HG02981 (cell line): ENCODE measurements around the gene MAD1L1.
"Not testable (repeated sequence)": the region's sequence is repeated elsewhere in the genome, so short reads cannot be mapped to it uniquely, and the experiment has no call there.

Experiments
- ATAC-seq: cut with Tn5 transposase; IDR thresholded peaks from one replicate; pipeline ENCODE4 v1.9.1; 2021; ENCODE audit warnings: mild to moderate bottlenecking, moderate library complexity; ENCODE audit not compliant: unreplicated experiment

MAD1L1 gene

DNA sequence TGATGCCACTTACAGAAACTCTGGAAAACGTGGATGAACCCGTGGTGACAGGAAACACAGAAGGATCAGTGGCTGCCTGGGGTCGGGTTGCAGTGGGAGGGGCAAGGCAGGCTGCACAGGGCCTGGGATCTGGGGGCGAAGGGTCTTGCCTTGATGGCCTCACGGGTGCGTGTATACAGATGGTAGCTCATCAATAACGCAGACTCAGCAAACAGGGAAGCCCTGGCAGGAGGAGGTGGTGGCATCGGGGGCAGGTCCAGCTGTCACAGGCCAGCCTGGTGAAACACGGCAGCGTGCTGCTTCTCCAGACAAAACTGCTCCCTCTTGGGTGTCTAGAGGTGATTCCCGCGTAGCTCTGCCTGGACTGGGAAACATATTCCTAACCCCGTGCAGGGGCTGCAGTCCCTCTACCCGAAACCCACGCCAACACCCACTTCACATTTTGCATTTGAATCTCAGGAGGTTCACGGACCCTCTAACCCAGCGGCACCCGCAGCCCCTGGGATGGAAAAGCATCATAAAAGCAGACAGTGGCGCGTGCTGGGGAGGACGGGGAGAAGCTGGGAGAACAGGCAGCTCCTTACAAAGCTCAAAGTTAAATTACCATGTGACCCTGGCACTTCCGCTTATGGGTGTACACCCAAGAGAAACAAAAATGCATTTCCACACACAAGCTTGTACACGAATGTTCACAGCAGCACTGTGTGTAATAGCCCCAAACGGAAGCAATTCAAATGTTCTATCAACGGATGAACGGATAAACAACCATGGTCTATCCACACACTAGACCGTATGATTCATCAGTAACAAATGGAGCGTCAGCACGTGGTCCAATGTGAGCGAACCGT, 394.8 kb downstream of the MAD1L1 start:
- ATAC-seq, result not testable (repeated sequence)

DNA sequence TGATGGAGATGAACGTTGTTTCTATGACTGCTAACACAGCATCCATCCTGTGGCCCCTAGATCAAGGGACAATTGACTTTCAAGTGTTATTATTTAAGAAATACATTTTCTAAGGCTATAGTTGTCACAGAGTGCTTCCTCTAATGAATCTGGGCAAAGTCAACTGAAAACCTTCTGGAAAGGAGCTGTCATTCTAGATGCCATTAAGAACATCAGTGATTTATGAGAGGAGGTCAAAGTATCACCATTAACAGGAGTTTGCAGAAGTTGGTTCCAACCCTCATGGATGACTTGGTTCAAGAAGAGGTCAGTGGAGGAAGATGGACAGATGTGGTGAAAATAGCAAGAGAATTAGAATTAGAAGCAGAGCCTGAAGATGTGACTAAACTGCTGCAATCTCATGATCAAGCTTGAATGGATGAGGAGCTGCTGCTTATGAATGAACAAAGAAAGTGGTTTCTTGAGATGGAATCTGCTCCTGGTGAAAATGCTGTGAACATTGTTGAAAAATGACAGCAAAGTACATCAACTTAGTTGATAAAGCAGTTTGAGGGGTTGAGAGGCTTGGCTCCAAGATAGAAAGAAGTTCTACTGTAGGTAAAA, 400.7 kb downstream of the MAD1L1 start:
- ATAC-seq, result not testable (repeated sequence)

- not testable (repeated sequence) for ATAC-seq
These were observed 401.3 kb downstream of the MAD1L1 start for GRCh38 chr7:1831471-1831870.

GRCh38 chr7:1829668-1830067, 403.1 kb downstream of the MAD1L1 start:
- not testable (repeated sequence) for ATAC-seq

- no peak for ATAC-seq
These were observed 403.6 kb downstream of the MAD1L1 start for GRCh38 chr7:1829111-1829510.

- not testable (repeated sequence) for ATAC-seq
These were observed 404.6 kb downstream of the MAD1L1 start for GRCh38 chr7:1828170-1828569.

GRCh38 chr7:1827521-1827981, 405.2 kb downstream of the MAD1L1 start:
- ATAC-seq, result not testable (repeated sequence)

DNA sequence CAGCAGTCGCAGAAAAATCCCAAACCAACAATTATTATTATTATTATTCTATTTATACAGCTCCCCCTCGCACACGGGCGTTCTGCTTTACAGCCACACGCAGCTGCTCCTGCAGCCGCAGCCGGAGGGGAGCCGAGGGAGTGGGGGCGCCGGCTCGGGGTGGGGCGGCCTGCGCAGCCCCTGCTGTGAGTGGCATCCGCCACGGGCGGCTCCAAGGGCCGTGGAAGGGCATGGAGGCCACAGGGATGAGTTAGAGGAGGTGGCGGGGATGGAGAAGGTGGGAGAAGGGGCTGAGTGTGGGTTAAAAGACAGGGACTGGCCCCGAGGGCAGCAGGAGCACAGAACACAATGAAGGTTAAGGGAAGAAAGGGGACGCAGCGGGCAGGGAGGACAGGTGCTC, 405.8 kb downstream of the MAD1L1 start:
- ATAC-seq, result not testable (repeated sequence)

GRCh38 chr7:1825897-1826741, 406.6 kb downstream of the MAD1L1 start:
- no peak for ATAC-seq

DNA sequence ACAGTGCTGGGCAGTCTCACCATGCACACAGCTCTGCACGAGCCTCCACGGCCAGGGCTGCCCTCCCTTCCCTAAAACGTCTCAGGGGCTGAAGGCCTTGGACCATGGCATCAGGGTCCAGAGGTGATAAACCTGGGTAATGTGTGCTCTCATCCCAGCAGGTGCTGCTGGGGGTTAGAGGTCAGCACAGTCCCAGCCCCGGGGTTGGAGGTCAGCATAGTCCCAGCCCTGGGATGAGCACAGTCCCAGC, 407.2 kb downstream of the MAD1L1 start:
- ATAC-seq, result not testable (repeated sequence)

- not testable (repeated sequence) for ATAC-seq
These were observed 407.7 kb downstream of the MAD1L1 start for GRCh38 chr7:1824882-1825646.

DNA sequence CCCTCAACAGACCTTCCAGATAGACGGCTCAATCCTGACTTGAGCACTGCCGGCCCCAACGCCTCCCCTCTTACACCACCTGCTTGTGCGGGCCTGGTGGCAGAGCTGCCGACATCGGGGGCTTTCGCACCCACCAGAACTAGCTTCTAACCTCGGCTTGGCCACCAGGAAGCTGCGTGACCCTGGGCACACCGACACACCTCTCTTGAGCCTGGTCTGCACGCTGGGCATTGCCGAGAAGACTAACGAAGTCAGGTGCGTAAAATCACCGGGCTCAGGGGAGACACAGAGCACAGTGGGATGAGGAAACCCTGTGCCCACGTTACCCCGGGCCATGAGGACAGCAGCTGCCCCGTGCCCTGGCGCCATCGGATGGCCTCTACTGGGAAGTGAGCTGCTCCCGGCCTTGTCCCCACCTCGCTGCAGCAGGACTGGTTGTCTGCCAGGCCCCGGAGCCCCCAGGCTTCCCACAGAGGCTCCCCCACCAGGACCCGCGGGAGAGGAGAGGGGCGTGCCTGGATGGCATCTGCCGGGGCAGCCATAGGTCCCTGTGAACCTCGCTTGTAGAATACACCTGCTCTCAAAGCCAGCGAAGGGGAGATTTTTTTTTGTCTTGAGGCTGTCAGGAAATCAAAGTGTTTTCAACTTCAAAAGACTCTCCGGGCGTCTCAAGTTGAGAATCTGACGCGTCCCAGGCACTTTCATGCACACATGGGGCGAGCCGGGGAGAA, 408.4 kb downstream of the MAD1L1 start:
- ATAC-seq, result not testable (repeated sequence)

DNA sequence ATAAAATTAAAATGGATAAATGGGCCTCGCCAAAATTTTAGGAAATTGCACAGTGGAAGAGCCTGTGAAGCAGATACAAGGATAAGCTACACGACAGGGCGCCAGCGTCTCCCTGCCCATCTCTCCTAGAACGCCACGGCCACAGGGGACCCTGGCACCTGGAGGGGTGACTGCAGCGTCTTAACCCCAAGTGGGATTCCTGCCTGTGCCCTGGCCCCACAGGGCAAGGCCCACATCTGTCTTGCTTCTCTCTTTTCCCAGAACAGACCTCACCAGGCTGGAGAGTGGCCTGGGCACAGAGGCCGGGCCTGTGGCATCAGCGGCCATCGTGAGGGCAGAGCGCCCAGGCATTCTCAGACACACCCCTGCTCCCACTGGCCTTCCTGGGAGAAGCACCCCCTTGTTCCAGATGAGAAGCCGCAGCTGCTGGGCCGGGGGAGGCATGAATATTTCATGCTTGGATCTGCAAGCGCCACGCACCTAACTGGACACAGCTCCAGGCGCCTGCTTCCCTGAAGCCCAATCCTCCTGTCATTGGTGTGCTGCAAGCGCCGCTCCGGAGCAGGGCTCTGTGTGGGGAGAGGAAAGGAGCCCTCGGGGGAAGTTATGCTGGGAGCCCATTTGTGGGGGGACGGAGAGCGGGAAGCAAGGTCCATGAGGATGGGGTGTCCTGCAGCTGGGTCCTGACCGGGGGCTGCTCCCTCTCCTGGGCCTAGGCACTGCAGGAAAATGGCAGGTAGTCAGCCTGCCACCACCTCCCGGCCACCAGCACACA, 409.2 kb downstream of the MAD1L1 start:
- no peak for ATAC-seq

DNA sequence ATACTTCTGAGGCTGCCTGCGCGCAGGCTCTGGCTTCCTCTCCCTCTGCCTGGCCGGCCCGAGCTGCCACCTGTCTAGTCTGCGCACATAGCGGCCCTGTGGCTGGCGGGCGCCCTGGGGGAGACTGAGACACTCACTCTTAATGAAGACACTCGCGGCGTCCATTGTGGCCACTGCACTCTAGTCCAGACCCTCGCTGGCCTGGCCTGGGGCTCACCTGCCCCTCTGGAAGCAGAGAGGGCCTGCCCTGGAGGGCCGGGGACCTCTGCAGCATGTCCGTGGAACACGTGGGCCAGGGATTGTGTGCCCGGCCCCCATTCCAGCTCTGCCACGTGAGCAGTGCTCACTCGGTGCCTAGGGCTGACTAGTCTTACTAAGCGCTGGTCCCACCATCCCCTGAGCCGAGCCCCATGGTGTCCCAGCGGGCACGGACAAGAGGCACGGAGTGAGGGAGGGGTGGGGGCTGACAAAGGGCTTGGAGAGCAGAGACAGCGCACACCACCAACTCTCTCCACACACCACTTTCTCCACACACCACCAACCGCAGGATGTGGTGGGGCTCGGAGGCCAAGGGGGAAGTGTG, 413.4 kb downstream of the MAD1L1 start:
- ATAC-seq, result no peak

GRCh38 chr7:1818575-1819258, 414.0 kb downstream of the MAD1L1 start:
- no peak for ATAC-seq

- no peak for ATAC-seq
These were observed 415.6 kb downstream of the MAD1L1 start for GRCh38 chr7:1817061-1817712.

DNA sequence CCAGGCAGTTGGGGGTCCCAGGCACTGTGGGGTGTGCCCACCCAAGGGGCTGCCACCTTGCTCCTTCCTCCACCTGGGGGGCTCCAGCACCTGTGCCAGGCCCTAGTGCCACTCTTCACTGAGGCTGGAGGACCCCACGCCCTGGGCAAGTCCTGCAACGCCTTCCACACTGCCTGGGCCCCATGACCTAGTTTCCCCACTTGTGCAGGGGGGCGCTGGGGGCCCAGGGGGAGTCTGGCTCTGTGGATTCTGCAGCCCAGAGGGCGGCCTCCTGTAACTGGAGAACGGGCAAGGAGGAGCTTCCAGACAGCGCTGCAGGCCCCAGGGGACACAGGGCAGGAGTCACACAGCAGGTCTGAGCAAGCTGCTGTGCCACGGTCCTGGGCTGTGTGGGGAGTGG, 416.3 kb downstream of the MAD1L1 start:
- not testable (repeated sequence) for ATAC-seq
